ENCODE data around the gene TRAPPC10.

GRCh38 chr21:43988506-43989230 is 23.4 kb upstream of the TRAPPC10 start:
- TF ChIP-seq GATA2 (IDR thresholded peaks at IDR 0.05; ENCODE audit: low read depth, low read length) (no peak), GATA3 (IDR thresholded peaks at IDR 0.05; ENCODE audit: low read depth, low read length) (no peak)
